Measurements from ENCODE around the gene CORO2B.

- no peak for TF ChIP-seq CTCF (IDR thresholded peaks at IDR 0.05)
- no peak for TF ChIP-seq POLR2A (IDR thresholded peaks at IDR 0.05)
Observed at GRCh38 chr15:68715111-68715510, 136.3 kb downstream of the CORO2B start.

Measured in Peyer's patch (tissue), 4 donors.